ENCODE measurements around the gene INPP5A.
"Not testable (repeated sequence)": the region's sequence is repeated elsewhere in the genome, so short reads cannot be mapped to it uniquely, and the experiment has no call there.

The INPP5A gene

DNA sequence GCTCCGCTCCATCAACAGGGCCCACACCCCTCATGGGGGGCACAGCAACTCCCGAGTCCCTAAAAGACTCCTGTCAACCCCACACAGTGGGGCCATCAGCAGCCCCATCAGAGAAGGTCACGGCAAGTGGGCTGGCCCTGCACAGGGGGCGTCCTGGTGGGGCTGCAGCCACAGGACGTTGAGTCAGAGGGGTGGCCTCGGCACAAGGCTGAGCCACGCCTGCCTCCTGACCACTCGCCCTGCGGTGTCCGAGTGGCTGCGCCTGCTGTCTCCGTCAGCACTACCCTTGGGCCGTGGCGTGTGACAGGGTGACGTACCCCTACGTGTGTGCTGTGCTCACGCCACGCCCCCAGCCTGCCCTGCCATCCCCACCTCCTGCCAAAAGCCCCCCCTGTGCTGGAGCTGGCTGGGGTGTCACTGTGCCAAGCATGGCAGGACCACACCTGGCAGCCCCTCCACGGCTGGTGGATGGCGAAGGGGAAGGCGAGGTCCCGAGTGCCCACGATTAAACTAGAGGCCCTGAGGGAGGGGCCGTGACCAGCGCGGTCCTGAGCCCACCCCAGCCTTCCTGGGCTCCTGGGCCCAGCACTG lies 274.4 kb downstream of the INPP5A start:
- DNase-seq, result no peak

DNA sequence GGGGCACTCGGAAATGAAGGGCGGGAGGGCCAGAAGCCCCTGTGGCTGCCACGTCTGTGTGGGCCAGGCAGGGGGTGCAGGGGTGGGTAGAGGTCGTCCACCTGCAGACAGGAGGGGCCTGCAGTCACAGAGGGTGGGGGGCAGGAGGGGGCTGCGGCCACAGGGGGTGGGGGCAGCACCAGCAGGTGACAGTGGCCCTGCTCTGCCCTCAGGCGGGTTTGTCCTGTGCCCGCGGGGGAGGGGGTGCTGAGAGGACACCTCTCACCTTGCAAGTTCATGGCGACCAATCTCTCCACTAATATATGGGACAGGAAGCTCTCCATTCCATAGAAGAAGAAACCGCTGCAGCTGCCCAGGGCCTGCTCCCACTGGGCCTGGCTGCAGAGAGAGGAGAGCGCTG lies 274.9 kb downstream of the INPP5A start:
- DNase-seq, result no peak

DNA sequence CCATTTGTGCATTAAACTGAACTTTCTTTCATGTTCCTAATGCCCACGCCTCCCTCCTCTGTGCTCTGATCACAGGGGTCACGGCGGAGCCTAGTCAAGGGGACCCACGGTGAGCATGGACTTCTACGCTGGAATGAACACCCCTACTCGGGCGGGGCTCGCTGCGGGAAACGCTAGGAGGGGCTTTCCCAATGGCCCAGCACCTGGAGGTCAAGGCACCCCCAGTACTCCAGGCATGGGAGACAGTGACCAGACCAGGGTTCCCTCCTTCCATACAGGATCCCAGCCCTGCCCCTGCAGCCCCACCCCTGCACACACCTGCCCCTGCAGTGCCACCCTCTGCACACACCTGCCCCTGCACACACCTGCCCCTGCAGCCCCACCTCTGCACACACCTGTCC lies 275.4 kb downstream of the INPP5A start:
- no peak for DNase-seq

DNA sequence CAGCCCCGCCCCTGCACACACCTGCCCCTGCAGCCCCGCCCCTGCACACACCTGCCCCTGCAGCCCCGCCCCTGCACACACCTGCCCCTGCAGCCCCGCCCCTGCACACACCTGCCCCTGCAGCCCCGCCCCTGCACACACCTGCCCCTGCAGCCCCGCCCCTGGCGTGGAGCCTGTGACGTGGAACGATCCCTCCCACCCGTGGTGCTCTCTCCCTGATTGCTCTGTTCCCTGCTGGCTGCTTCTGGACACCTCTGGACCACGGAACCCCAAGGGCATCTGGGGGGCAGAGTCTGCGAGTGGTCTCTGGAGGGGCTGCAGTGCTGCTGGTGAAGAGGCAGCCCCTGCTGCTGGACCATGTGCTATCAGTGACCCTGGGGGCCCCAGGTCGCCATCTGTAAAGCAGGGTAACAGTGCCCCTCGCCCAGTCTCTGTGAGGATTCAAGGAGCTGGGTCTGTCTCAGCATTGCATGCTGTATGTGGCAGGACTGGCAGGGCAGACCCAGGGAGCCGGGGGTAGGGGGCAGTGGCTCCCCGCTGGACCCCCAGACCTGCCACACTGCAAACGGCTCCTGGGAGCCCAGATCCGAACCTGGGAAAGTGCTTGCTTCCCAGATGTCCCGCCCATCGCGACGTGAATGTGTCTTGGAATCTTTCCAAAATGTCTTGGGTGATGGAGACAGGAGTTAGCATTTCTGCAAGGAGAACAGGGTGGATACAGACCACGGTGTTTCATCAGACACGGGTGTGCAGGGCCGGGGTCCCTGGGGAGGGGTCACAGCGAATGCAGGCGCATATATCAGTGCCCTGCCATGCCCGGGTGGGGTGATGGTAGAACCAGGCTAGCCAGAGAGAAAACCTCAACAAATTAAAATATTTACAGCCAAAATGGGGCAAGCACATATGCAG lies 276.2 kb downstream of the INPP5A start:
- no peak for DNase-seq

DNA sequence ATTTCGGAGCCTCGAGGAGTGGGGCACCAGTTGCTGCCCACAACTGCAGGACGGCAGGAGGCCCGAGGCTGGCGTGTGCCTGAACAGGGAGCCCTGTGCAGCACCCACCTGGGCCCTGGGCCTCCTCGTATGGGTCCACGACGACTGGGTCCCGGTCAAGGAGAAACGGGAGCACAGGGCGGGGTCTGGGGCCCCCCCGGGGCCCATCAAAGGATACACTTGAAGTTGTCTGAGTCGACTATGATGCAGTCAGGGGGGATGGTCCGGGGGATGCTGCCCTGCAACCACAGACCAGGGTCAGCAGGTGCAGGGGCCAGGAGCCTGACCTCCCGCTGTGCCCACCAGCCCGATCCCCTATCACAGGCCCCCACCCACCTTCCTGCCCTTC lies 276.9 kb downstream of the INPP5A start:
- no peak for DNase-seq

DNA sequence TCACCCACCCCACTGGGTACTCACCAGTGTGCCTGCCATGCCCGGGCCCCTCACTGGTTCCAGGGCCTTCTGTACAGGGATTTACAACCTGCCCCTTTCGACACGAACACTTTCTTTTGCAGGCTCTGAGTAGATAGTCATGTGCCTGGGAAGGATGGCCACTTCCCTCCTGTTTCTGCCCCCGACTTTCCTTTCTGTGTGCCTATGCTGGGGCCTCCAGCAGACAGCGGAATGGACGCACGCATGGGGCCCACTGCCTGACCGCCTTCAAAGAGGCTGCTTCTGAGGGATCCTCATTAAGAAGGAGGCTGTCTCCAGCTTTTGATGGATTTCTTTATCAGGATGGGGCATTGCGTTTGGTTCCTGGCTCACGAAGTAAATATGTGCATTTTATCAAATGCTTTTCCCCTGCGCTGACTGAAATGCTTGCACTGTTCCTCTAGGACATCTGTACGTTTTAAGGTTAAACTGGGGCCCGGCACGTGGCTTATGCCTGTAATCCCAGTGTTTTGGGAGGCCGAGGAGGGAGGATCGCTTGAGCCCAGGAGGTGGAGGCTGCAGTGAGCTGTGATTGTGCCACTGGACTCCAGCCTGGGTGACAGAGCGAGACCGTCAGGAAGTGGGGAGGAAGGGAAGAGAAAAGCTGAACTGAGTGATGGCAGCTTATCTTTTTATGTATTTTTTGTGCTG lies 277.7 kb downstream of the INPP5A start:
- no peak for DNase-seq

DNA sequence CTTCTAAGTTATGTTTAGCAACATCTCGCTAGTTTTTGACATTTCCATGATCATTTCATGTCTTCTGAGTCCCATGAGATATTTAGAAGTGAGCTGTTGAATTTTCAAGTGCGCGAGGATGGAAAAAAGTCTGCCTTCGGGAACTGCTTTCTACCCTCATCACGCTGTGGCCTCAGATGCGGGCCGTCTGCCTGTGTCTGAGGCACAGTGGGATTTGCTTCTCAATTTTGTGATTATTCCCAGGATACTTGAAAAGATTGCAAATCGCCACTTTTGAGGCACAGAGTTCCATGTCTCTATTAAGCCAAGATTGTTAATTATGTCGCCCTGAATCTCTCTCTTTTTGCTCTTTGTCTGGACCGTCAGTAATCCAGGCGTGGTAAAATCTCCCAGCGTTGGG lies 279.1 kb downstream of the INPP5A start:
- DNase-seq, result no peak

DNA sequence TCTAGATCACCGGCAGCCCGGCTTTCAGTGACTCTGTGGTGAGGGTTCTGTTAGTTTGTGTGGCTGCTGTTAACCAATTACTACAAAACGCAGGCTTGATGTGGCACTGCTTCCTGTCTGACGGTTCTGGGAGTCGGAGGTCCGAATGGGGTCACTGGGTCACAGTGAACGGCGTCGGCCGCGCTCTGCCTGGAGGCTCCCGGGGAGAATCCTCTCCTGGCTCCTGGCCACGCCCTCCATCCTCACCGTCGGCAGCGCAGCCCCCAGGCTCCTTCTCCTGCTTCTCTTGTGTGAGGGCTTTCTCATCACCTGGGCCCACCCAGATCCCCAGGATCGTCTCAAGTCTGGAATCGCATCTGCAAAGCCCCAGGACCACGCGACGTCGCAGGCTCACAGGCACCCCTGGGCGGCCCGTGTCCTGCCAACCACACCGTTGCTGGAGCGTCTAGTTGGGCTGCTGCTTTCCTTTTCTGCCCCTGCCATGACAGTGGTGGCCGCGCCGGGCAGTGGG lies 280.2 kb downstream of the INPP5A start:
- DNase-seq, result no peak

DNA sequence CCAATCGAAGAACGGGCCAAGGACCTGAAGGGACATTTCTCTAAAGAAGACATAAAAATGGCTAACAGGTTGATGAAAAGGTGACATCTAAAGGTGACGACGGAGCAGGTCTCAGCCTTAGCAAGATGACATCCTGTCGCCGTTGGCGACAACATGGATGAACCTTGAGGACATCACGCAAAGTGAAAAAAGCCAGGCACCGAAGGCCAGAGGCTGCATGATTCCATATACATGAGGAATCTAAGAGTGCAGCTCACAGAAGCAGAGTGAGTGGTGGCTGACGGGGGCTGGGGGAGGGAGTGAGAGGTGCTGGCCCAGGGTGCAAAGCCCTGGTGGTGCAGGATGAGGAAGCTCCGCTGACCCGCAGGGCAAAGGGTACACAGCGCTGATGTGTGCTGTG lies 282.5 kb downstream of the INPP5A start:
- no peak for DNase-seq

DNA sequence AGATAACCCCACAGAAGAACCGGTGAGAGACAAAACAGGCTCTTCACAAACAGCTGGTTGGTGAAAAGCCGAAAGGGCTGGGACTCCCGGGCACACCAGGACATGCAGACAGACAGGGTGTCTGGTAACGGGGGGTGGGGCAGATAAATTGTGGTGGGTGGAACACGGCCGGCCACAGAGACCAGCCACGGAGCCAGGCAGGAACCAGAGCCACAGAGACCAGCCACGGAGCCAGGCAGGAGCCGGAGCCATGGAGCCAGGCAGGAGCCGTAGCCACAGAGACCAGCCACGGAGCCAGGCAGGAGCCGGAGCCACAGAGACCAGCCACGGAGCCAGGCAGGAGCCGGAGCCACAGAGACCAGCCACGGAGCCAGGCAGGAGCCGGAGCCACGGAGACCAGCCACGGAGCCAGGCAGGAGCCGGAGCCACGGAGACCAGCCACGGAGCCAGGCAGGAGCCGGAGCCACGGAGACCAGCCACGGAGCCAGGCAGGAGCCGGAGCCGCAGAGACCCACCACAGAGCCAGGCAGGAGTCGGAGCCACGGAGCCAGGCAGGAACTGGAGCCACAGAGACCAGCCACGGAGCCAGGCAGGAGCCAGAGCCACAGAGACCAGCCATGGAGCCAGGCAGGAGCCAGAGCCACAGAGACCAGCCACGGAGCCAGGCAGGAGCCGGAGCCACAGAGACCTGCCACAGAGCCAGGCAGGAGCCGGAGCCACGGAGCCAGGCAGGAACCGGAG lies 288.4 kb downstream of the INPP5A start:
- not testable (repeated sequence) for DNase-seq

DNA sequence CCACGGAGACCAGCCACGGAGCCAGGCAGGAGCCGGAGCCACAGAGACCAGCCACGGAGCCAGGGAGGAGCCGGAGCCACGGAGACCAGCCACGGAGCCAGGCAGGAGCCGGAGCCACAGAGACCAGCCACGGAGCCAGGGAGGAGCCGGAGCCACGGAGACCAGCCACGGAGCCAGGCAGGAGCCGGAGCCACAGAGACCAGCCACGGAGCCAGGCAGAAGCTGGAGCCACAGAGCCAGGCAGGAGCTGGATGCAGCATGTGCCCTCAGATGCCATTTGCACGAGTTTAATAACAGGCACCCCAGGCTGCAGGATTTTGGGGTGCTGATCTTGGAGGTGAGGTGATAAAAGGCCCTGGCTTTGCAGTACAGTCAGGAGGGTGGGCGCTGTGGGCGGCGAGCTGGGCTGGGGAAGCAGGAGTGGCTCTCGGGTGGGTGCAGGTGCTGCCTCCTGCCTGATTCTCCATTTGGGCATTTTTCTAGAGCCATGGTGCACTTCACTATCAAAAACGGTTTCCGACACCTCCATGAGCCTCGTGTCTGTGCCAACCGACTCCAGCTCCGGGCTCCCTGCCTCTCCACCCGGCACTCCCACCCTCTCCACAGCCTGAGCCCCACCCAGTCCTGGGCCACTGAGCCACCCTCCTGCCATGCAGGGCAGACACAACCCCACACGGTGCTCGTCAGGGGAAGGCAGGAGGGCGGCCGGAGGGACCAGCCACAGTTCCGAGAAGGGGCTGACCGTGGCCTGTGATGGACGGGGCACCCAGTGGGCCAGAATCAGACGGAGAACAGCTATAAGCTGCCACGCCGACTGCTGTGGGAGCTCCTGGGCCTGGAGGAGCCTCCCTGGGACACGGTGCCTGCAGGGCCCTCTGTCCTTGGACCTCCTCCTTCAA lies 289.2 kb downstream of the INPP5A start:
- DNase-seq, result no peak

DNA sequence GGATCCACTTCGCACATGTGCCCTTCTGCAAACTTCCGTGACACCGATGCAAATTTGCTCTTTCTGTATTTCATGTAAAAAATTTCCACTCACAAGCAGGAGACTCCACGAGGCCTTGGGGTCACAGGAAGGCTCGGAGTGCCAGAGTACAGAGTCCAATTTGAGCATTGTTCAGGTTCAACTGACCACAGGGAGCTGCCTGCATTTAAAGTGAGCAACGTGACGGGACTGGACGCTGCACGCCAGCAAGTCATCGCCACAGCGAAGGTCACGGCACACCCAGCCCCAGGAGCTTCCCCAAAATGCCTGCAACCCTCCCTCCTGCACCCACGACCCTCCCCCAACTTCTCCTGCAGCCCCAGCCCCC lies 289.8 kb downstream of the INPP5A start:
- no peak for DNase-seq

DNA sequence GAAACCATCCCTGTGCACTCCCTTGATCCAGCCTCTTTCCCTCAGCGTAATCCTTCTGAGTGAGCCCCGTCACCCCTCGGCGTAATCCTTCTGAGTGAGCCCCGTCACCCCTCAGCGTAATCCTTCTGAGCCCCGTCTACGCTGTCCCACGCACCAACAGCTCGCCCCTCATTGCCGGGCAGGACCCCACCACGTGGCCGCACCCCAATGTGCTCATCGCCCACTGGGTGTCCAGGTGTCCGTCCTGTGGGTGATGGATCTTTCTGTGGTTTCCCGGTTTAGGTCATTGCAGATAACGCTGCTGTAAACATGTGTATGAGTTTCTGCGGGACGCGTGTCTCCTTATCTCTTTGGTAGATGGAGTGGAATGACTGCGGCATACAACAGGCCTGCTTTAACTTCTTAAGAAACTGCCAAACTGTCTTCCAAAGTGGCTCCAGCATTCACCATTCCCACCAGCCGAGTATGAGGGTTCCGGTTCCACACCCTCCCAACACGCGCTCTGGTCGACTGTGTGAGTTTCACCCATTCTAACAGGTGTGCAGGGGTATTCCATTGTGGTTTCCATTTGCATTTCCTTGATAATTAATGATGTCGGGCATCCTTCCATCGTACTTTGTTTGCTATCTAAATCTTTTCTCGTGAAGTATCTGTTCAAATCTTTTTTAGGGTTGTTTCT lies 290.4 kb downstream of the INPP5A start:
- no peak for DNase-seq

DNA sequence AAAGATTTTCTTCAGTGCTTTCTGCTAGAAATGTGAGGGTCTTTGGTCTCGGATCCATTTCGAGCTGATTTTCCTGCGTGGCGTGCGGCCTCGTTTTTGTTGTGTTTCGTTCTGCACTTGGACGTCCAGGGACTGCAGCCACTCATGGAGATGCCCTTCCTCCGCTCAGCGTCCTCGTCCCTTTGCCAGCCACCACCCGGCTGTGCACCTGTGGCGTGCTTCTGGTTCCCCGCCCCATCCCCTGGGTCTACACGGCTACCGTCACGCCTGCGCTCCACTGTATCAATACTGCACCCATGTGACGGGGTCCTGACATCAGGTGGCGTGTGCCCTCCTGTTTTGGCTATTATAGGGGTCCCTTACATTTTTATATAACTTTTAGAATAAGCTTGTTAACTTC lies 291.1 kb downstream of the INPP5A start:
- DNase-seq, result no peak

DNA sequence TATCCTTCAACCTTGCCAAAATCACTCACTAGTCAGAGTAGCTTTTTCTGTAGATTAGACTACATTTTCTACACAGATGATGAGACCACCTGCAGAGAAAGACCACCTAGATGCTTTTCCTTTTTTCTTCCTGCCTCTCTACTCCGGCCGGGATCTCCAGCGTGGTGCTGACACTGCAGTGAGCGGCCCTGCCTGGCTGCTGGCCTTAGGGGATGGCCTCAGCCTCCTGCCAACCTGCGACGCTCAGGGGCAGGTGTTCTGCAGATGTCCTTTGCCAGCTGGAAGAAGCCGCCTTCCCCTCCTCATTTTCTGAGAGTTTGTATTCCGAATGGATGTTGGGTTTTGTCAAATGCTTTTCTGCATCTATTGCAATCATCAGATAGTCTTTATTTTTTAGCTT lies 291.8 kb downstream of the INPP5A start:
- no peak for DNase-seq

DNA sequence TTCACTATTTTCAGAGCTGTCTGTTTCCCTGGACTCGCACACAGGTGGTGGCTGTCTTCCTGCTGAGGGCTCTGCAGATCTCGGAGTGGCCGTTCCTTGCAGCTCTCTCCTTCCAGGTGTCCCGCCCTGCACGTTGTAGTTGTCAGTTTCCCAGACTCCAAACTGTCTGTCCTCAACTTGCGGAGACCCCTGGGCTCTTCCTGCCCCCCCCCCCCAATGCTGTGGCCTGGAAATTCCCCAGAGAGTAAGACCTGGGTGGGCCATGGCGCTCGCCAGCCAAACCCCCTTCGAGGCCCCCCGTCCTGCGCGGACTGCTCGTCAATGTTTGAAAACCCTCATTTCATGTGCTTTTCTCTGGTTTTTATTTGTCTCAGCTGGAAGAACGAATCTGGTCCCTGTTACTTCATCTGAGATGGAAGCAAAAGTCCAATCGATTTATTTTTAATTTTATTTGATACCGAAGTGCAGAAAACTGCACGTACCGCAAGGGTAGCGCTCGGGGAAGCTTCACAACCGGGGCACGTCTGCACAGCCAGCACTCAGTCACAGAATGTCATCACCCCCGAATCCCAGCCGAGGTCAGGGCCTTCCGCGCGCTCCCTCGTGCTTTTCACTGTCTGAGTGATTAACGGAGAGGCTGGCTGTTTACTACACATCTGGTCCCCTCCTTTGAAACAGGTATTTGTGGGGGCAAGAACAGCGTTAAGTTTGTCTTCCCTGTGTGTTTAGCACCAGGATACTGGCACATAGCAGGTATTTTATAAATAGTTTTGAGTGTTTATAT lies 294.8 kb downstream of the INPP5A start:
- no peak for DNase-seq
